Stomach smooth muscle (tissue), 2 donors: ENCODE measurements around the gene ZNF613.
A peak's percentile ranks its signal among the peaks of the same experiment; 100 is the strongest.

Experiments
- H3K27ac ChIP-seq: one replicate; pipeline ENCODE4 v1.7.0; 2013; ENCODE audit warnings: mild to moderate bottlenecking, low read length, inconsistent platforms
- H3K27me3 ChIP-seq, 2 donors: one replicate each; pipeline ENCODE4 v1.7.0; 2013; ENCODE audit warnings: low read length in 2 of 2; ENCODE audit not compliant: insufficient read depth in 2 of 2, control insufficient read depth in 1 of 2
- H3K36me3 ChIP-seq, 2 donors: one replicate each; pipeline ENCODE4 v1.7.0; 2013; ENCODE audit warnings: low read length in 2 of 2; ENCODE audit not compliant: control insufficient read depth in 2 of 2, insufficient read depth in 2 of 2
- H3K4me1 ChIP-seq: one replicate; pipeline ENCODE4 v1.7.0; 2013; ENCODE audit warnings: low read length; ENCODE audit not compliant: control insufficient read depth, insufficient read depth
- H3K4me3 ChIP-seq, 2 donors: one replicate each; pipeline ENCODE4 v1.7.0; 2013; ENCODE audit warnings: low read length in 2 of 2
- H3K9ac ChIP-seq, 2 donors: one replicate each; pipeline ENCODE4 v1.7.0; 2013; ENCODE audit warnings: low read length in 2 of 2, mild to moderate bottlenecking in 1 of 2
- H3K9me3 ChIP-seq, 2 donors: one replicate each; pipeline ENCODE4 v1.7.0; 2013; ENCODE audit warnings: low read length in 2 of 2; ENCODE audit not compliant: control insufficient read depth in 2 of 2
- donor health status: healthy.
- donor health status: Pancreatic carcinoma.

Gene ZNF613

GRCh38 chr19:51926784-51927741, at the start of gene ZNF613:
Gene ZNF613, plus strand, starts transcription at chr19:51927472. Its CDS starts 8,749 bp downstream, at chr19:51936221.
- Histone ChIP-seq H3K27me3 (no peaks in the 10 kb centered on the region), H3K36me3 (peaks cover 0 to 3% of the 10 kb centered on the region in 2 donors), H3K4me3 (peak within 1 kb of the TSS; percentile 97), H3K4me1 (peaks cover 14% of the 10 kb centered on the region), H3K9me3 (peaks cover 15 to 16% of the 10 kb centered on the region in 2 donors), H3K27ac (peak within 1 kb of the TSS; percentile 84), H3K9ac (peak within 1 kb of the TSS; percentile 90 to 93)

GRCh38 chr19:51882518-51882917, 44.8 kb upstream of the ZNF613 start:
- Histone ChIP-seq H3K9me3 (no peaks in the 10 kb centered on the region), H3K9ac (no peak overlapping the region), H3K36me3 (peaks cover 17% of the 10 kb centered on the region in 2 donors), H3K4me1 (no peaks in the 10 kb centered on the region), H3K4me3 (no peak overlapping the region), H3K27me3 (no peaks in the 10 kb centered on the region), H3K27ac (no peak overlapping the region)

- peaks cover 7 to 8% of the 10 kb centered on the region in 2 donors for H3K9me3 ChIP-seq
These were observed 42.6 kb upstream of the ZNF613 start for GRCh38 chr19:51884713-51885112.

GRCh38 chr19:51887522-51888498, 39.5 kb upstream of the ZNF613 start, which contains the start of gene ZNF577:
Gene ZNF577, minus strand, starts transcription at chr19:51887951. Its CDS starts 7,569 bp downstream, at chr19:51880382.
- Histone ChIP-seq H3K4me1 (no peaks in the 10 kb centered on the region), H3K4me3 (peak within 1 kb of the TSS; percentile 98 to 99), H3K9me3 (peaks cover 29 to 30% of the 10 kb centered on the region in 2 donors), H3K27ac (peak within 1 kb of the TSS; percentile 56), H3K36me3 (peaks cover 24 to 30% of the 10 kb centered on the region in 2 donors), H3K9ac (peak within 1 kb of the TSS; percentile 85 to 91), H3K27me3 (no peaks in the 10 kb centered on the region)

More at GRCh38 chr19:51884713-51885112, 42.6 kb upstream of the ZNF613 start:
- no peaks in the 10 kb centered on the region for H3K4me1 ChIP-seq
- peaks cover 4 to 12% of the 10 kb centered on the region in 2 donors for H3K36me3 ChIP-seq
- H3K9ac ChIP-seq = no peak overlapping the region
- H3K4me3 ChIP-seq = no peak overlapping the region
- no peak overlapping the region for H3K27ac ChIP-seq
- no peaks in the 10 kb centered on the region for H3K27me3 ChIP-seq

- peaks cover 42 to 49% of the 10 kb centered on the region in 2 donors for H3K36me3 ChIP-seq
- H3K4me1 ChIP-seq = no peaks in the 10 kb centered on the region
- H3K4me3 ChIP-seq = no peak overlapping the region
- no peak overlapping the region for H3K9ac ChIP-seq
- H3K27me3 ChIP-seq = no peaks in the 10 kb centered on the region
- H3K27ac ChIP-seq = no peak overlapping the region
- H3K9me3 ChIP-seq = peaks cover 35 to 39% of the 10 kb centered on the region in 2 donors
These were observed 37.3 kb upstream of the ZNF613 start for GRCh38 chr19:51889934-51890333.

- Histone ChIP-seq H3K9me3 (peaks cover 37 to 41% of the 10 kb centered on the region in 2 donors), H3K27me3 (no peaks in the 10 kb centered on the region), H3K27ac (no peak overlapping the region), H3K4me1 (no peaks in the 10 kb centered on the region), H3K36me3 (peaks cover 52 to 60% of the 10 kb centered on the region in 2 donors), H3K4me3 (peak overlapping the region in 1 of 2 donors; percentile 36), H3K9ac (no peak overlapping the region)
These were observed 36.0 kb upstream of the ZNF613 start for GRCh38 chr19:51891193-51891747.

GRCh38 chr19:51901860-51902259, 25.4 kb upstream of the ZNF613 start:
- Histone ChIP-seq H3K4me3 (no peak overlapping the region), H3K9me3 (peaks cover 4 to 13% of the 10 kb centered on the region in 2 donors), H3K4me1 (peaks cover 11% of the 10 kb centered on the region), H3K36me3 (peaks cover 29 to 32% of the 10 kb centered on the region in 2 donors), H3K27ac (no peak overlapping the region), H3K9ac (no peak overlapping the region), H3K27me3 (no peaks in the 10 kb centered on the region)

GRCh38 chr19:51903192-51903591, 24.1 kb upstream of the ZNF613 start:
- H3K4me1 ChIP-seq = peaks cover 11% of the 10 kb centered on the region
- no peak overlapping the region for H3K27ac ChIP-seq
- H3K27me3 ChIP-seq = no peaks in the 10 kb centered on the region
- H3K9ac ChIP-seq = no peak overlapping the region
- H3K4me3 ChIP-seq = peak overlapping the region; percentile 41 to 97
- H3K9me3 ChIP-seq = peaks cover 4 to 13% of the 10 kb centered on the region in 2 donors
- peaks cover 17 to 20% of the 10 kb centered on the region in 2 donors for H3K36me3 ChIP-seq

GRCh38 chr19:51904331-51905165, 22.7 kb upstream of the ZNF613 start, which contains the start of gene ZNF649:
Gene ZNF649, minus strand, starts transcription at chr19:51905017. Its CDS starts 4,910 bp downstream, at chr19:51900107.
- Histone ChIP-seq H3K4me1 (peaks cover 11% of the 10 kb centered on the region), H3K27me3 (no peaks in the 10 kb centered on the region), H3K9me3 (peaks cover 4 to 13% of the 10 kb centered on the region in 2 donors), H3K27ac (peak within 1 kb of the TSS; percentile 74), H3K9ac (peak within 1 kb of the TSS; percentile 88 to 94), H3K36me3 (peaks cover 7 to 11% of the 10 kb centered on the region in 2 donors), H3K4me3 (peak within 1 kb of the TSS; percentile 75 to 97)
